HG02571 (cell line): Measurements from ENCODE around the gene SCML2.
"Not testable (repeated sequence)": the region's sequence is repeated elsewhere in the genome, so short reads cannot be mapped to it uniquely, and the experiment has no call there.

Experiments used
- ATAC-seq: cut with Tn5 transposase; IDR thresholded peaks from one replicate; pipeline ENCODE4 v1.9.1; 2021; ENCODE audit warnings: mild to moderate bottlenecking, moderate library complexity; ENCODE audit not compliant: unreplicated experiment

The SCML2 gene

GRCh38 chrX:18272222-18272621 is 82.3 kb downstream of the SCML2 start:
- no peak for ATAC-seq

GRCh38 chrX:18271725-18272124 is 82.8 kb downstream of the SCML2 start:
- ATAC-seq: no peak

- no peak for ATAC-seq
These were observed 83.2 kb downstream of the SCML2 start for GRCh38 chrX:18271309-18271708.

GRCh38 chrX:18255059-18255458 is 99.4 kb downstream of the SCML2 start:
- no peak for ATAC-seq

- ATAC-seq: no peak
These were observed 101.7 kb downstream of the SCML2 start for GRCh38 chrX:18252644-18253359.

GRCh38 chrX:18229646-18230045 is 124.8 kb downstream of the SCML2 start:
- not testable (repeated sequence) for ATAC-seq

GRCh38 chrX:18228069-18228468 is 126.4 kb downstream of the SCML2 start:
- ATAC-seq: no peak

GRCh38 chrX:18227458-18227857 is 127.0 kb downstream of the SCML2 start:
- no peak for ATAC-seq

GRCh38 chrX:18220786-18221185 is 133.7 kb downstream of the SCML2 start, which contains the start of gene BEND2:
BEND2 (minus strand) TSS chrX:18220886; CDS start chrX:18220750, 136 bp downstream.
- no peak for ATAC-seq

GRCh38 chrX:18210470-18210869 is 144.0 kb downstream of the SCML2 start:
- no peak for ATAC-seq

- ATAC-seq: no peak
These were observed 147.8 kb downstream of the SCML2 start for GRCh38 chrX:18206657-18207056.

- no peak for ATAC-seq
These were observed 150.9 kb downstream of the SCML2 start for GRCh38 chrX:18203631-18204030.

GRCh38 chrX:18194688-18195087 is 159.8 kb downstream of the SCML2 start:
- ATAC-seq: no peak
